H9 (cell line): Measurements from ENCODE around the gene DOCK10. TPM values are rescaled to one million over a fixed set of nuclear protein-coding genes. Genes with fewer than 3 reads are reported as not detected.

Experiments
- DNase-seq: peaks from one replicate; pipeline ENCODE4 v3.0.0-alpha.2; 2017
- H2AFZ ChIP-seq: one replicate; pipeline ENCODE4 v1.6.1; 2013; ENCODE audit warnings: mild to moderate bottlenecking, low read length, control low read depth, moderate library complexity
- H2AK5ac ChIP-seq: 2 replicates; pipeline ENCODE4 v1.6.1; 2013; ENCODE audit warnings: low read length, control low read depth, mixed read lengths; ENCODE audit not compliant: insufficient read length
- H2BK120ac ChIP-seq: one replicate; pipeline ENCODE4 v1.6.1; 2013; ENCODE audit warnings: low read depth, mild to moderate bottlenecking, low read length, control low read depth, inconsistent platforms; ENCODE audit not compliant: poor library complexity, severe bottlenecking
- H2BK12ac ChIP-seq: 2 replicates; pipeline ENCODE4 v1.6.1; 2013; ENCODE audit warnings: low read length, control low read depth, mixed read lengths, low read depth; ENCODE audit not compliant: insufficient read length
- H2BK15ac ChIP-seq: 2 replicates; pipeline ENCODE4 v1.6.1; 2013; ENCODE audit warnings: low read depth, low read length, control low read depth
- H2BK20ac ChIP-seq: one replicate; pipeline ENCODE4 v1.6.1; 2013; ENCODE audit warnings: low read depth, mild to moderate bottlenecking, low read length, control low read depth, inconsistent platforms; ENCODE audit not compliant: poor library complexity, severe bottlenecking
- H2BK5ac ChIP-seq: 2 replicates; pipeline ENCODE4 v1.6.1; 2013; ENCODE audit warnings: low read length, control low read depth, mixed read lengths; ENCODE audit not compliant: insufficient read length
- H3K14ac ChIP-seq: 2 replicates; pipeline ENCODE4 v1.6.1; 2013; ENCODE audit warnings: low read length, control low read depth; ENCODE audit not compliant: insufficient read depth
- H3K18ac ChIP-seq: 2 replicates; pipeline ENCODE4 v1.6.1; 2013; ENCODE audit warnings: low read depth, mild to moderate bottlenecking, mixed read lengths, low read length, control low read depth; ENCODE audit not compliant: insufficient read length
- H3K23ac ChIP-seq: 2 replicates; pipeline ENCODE4 v1.6.1; 2013; ENCODE audit warnings: low read length, control low read depth, mixed read lengths, low read depth; ENCODE audit not compliant: insufficient read length
- H3K23me2 ChIP-seq: 2 replicates; pipeline ENCODE4 v1.6.1; 2013; ENCODE audit warnings: low read depth, mild to moderate bottlenecking, mixed read lengths, low read length, control low read depth; ENCODE audit not compliant: insufficient read length, poor library complexity, severe bottlenecking
- H3K27ac ChIP-seq: 2 replicates; pipeline ENCODE4 v1.5.1; 2013; ENCODE audit warnings: low read length, control low read depth, mixed read lengths, low read depth; ENCODE audit not compliant: insufficient read length
- H3K27me3 ChIP-seq: 2 replicates; pipeline ENCODE4 v1.6.1; 2013; ENCODE audit warnings: low read length, control low read depth, inconsistent platforms; ENCODE audit not compliant: insufficient read depth
- H3K4ac ChIP-seq: 2 replicates; pipeline ENCODE4 v1.6.1; 2013; ENCODE audit warnings: low read depth, mild to moderate bottlenecking, control low read depth, inconsistent platforms, low read length, moderate library complexity
- H3K4me1 ChIP-seq: 2 replicates; pipeline ENCODE4 v1.6.1; 2013; ENCODE audit warnings: low read length, control low read depth, inconsistent platforms; ENCODE audit not compliant: insufficient read depth
- H3K4me2 ChIP-seq: 2 replicates; pipeline ENCODE4 v1.6.1; 2013; ENCODE audit warnings: low read length, control low read depth, mixed read lengths; ENCODE audit not compliant: insufficient read length, insufficient read depth
- H3K56ac ChIP-seq: 2 replicates; pipeline ENCODE4 v1.6.1; 2013; ENCODE audit warnings: low read depth, mild to moderate bottlenecking, mixed read lengths, low read length, control low read depth; ENCODE audit not compliant: insufficient read length
- H3K79me1 ChIP-seq: 2 replicates; pipeline ENCODE4 v1.6.1; 2013; ENCODE audit warnings: low read depth, mild to moderate bottlenecking, moderate library complexity, low read length, control low read depth, inconsistent platforms; ENCODE audit not compliant: insufficient read depth, poor library complexity, severe bottlenecking
- H3K79me2 ChIP-seq: 2 replicates; pipeline ENCODE4 v1.6.1; 2013; ENCODE audit warnings: low read length, control low read depth, inconsistent platforms; ENCODE audit not compliant: insufficient read depth
- H3K9ac ChIP-seq: 2 replicates; pipeline ENCODE4 v1.6.1; 2013; ENCODE audit warnings: low read length, control low read depth, mixed read lengths; ENCODE audit not compliant: insufficient read length; ENCODE audit errors: extremely low read depth
- H3K9me3 ChIP-seq: one replicate; pipeline ENCODE4 v1.6.1; 2013; ENCODE audit warnings: low read depth, low read length, inconsistent platforms; ENCODE audit not compliant: control insufficient read depth
- H3T11ph ChIP-seq: one replicate; pipeline ENCODE4 v1.6.1; 2013; ENCODE audit warnings: mild to moderate bottlenecking, low read length, control low read depth, inconsistent platforms
- H4K20me1 ChIP-seq: one replicate; pipeline ENCODE4 v1.6.1; 2013; ENCODE audit not compliant: control insufficient read depth, insufficient read length, insufficient read depth
- H4K5ac ChIP-seq: 2 replicates; pipeline ENCODE4 v1.6.1; 2013; ENCODE audit warnings: low read depth, mild to moderate bottlenecking, mixed read lengths, low read length, control low read depth; ENCODE audit not compliant: insufficient read length
- H4K8ac ChIP-seq: replicated peaks from 2 replicates; pipeline ENCODE4 v1.6.1; 2013; ENCODE audit warnings: low read length, control low read depth, mixed read lengths, low read depth; ENCODE audit not compliant: insufficient read length
- H4K91ac ChIP-seq: 2 replicates; pipeline ENCODE4 v1.6.1; 2013; ENCODE audit warnings: low read depth, mild to moderate bottlenecking, moderate library complexity, mixed read lengths, low read length, control low read depth; ENCODE audit not compliant: insufficient read length
- H3K27ac Mint-ChIP-seq, 3 experiments: 2 replicates in 2 of 3; 3 replicates in 1 of 3; pipeline ENCODE4 v1.8.0; 2020 to 2021; ENCODE audit warnings: mixed read lengths in 3 of 3, mild to moderate bottlenecking in 1 of 3, moderate library complexity in 1 of 3
- H3K27me3 Mint-ChIP-seq: 2 replicates; pipeline ENCODE4 v1.8.0; 2021; ENCODE audit warnings: low read depth, mild to moderate bottlenecking, moderate library complexity, mixed read lengths
- H3K36me3 Mint-ChIP-seq, 3 experiments: 2 replicates in 2 of 3; 3 replicates in 1 of 3; pipeline ENCODE4 v1.8.0; 2020 to 2021; ENCODE audit warnings: low read depth in 3 of 3, mixed read lengths in 3 of 3; ENCODE audit not compliant: insufficient read depth in 1 of 3
- H3K4me1 Mint-ChIP-seq, 2 experiments: 2 replicates each; pipeline ENCODE4 v1.8.0; 2020; ENCODE audit warnings: mixed read lengths in 2 of 2
- H3K4me3 Mint-ChIP-seq, 2 experiments: 2 replicates in 1 of 2; 3 replicates in 1 of 2; pipeline ENCODE4 v1.8.0; 2020 to 2021; ENCODE audit warnings: mild to moderate bottlenecking in 2 of 2, mixed read lengths in 2 of 2, moderate library complexity in 1 of 2
- H3K9me3 Mint-ChIP-seq, 2 experiments: 2 replicates in 1 of 2; 3 replicates in 1 of 2; pipeline ENCODE4 v1.8.0; 2020; ENCODE audit warnings: mild to moderate bottlenecking in 2 of 2, mixed read lengths in 2 of 2, moderate library complexity in 1 of 2
- CTCF ChIP-seq: fragments of 200-600 bp; sonication (generic); conservative IDR thresholded peaks from 3 replicates; pipeline ENCODE4 v1.8.0; 2021; ENCODE audit warnings: antibody characterized with exemption, mild to moderate bottlenecking
- total RNA-seq: library from RNA; stranded (reverse); gene quantifications from 2 replicates; pipeline ENCODE4 v1.2.1, GENCODE V29; 2021

DOCK10 gene
- total RNA-seq, 1 experiment from 2014 or later: 0.79 TPM

DNA sequence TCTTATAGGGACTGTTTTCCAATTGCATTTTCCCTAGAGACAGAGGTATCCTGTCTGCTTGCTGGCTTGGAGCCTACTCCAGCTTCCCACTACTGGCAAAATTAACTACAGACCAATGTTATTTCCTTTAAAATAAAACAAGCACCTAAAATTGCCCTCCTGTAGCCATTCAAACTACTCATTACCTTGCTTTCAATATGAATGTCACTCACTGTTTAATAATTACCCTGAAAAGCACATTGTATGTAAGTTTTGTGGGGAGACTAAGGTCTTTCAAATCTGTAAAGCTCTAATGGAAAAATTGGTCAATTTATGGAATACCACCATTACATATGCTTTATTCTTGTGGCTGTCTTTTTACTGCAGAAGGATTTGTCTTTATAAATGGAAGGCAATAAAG is 87.3 kb downstream of the DOCK10 start:
- no peak overlapping the region for H3K14ac ChIP-seq
- no peaks in the 10 kb centered on the region for H3K27me3 Mint-ChIP-seq
- H3K23me2 ChIP-seq: no peaks in the 10 kb centered on the region
- H3K27ac ChIP-seq: no peak overlapping the region
- no peak overlapping the region for H2BK5ac ChIP-seq
- H3K79me2 ChIP-seq: no peaks in the 10 kb centered on the region
- no peaks in the 10 kb centered on the region for H3K79me1 ChIP-seq
- H3K9me3 Mint-ChIP-seq: no peaks in the 10 kb centered on the region
- H3K27me3 ChIP-seq: no peaks in the 10 kb centered on the region
- no peak overlapping the region for H3K9ac ChIP-seq
- no peak overlapping the region for H4K5ac ChIP-seq
- no peak overlapping the region for H3T11ph ChIP-seq
- no peaks in the 10 kb centered on the region for H3K36me3 Mint-ChIP-seq
- H3K4me2 ChIP-seq: no peak overlapping the region
- no peak overlapping the region for H3K23ac ChIP-seq
- H3K4me1 Mint-ChIP-seq: 0 out of 4 replicates have a peak, but pooled peaks cover 0 to 2% of the 10 kb centered on the region in 2 experiments
- no peak overlapping the region for H3K4ac ChIP-seq
- H2BK120ac ChIP-seq: no peak overlapping the region
- H3K4me3 Mint-ChIP-seq: no peak overlapping the region
- DNase-seq: no peak
- no peak overlapping the region for H2AFZ ChIP-seq
- H2BK15ac ChIP-seq: no peak overlapping the region
- no peak overlapping the region for H2BK12ac ChIP-seq
- H4K91ac ChIP-seq: no peak overlapping the region
- H4K8ac ChIP-seq: no peak overlapping the region
- no peak overlapping the region for H2BK20ac ChIP-seq
- H3K27ac Mint-ChIP-seq: no peak overlapping the region
- H4K20me1 ChIP-seq: no peaks in the 10 kb centered on the region
- H2AK5ac ChIP-seq: no peak overlapping the region
- no peak for TF ChIP-seq CTCF
- H3K9me3 ChIP-seq: no peaks in the 10 kb centered on the region
- no peak overlapping the region for H3K18ac ChIP-seq
- H3K56ac ChIP-seq: no peak overlapping the region
- H3K4me1 ChIP-seq: no peaks in the 10 kb centered on the region
